ENCODE measurements around the gene GINS3.
A peak's percentile ranks its signal among the peaks of the same experiment; 100 is the strongest.
"Not testable (repeated sequence)": the region's sequence is repeated elsewhere in the genome, so short reads cannot be mapped to it uniquely, and the experiment has no call there.

Gene GINS3

GRCh38 chr16:58393138-58393504 is 850 bp downstream of the GINS3 start:
- no peak for DNase-seq

DNA sequence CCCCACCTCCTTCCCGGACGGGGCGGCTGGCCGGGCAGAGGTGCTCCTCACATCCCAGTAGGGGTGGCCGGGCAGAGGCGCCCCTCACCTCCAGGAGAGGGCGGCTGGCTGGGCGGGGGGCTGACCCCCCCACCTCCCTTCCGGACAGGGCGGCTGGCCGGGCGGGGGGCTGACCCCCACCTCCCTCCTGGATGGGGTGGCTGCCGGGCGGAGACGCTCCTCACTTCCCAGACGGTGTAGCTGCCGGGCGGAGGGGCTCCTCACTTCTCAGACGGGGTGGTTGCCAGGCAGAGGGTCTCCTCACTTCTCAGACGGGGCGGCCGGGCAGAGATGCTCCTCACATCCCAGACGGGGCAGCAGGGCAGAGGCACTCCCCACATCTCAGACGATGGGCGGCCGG is 4.6 kb downstream of the GINS3 start:
- DNase-seq: not testable (repeated sequence)

DNA sequence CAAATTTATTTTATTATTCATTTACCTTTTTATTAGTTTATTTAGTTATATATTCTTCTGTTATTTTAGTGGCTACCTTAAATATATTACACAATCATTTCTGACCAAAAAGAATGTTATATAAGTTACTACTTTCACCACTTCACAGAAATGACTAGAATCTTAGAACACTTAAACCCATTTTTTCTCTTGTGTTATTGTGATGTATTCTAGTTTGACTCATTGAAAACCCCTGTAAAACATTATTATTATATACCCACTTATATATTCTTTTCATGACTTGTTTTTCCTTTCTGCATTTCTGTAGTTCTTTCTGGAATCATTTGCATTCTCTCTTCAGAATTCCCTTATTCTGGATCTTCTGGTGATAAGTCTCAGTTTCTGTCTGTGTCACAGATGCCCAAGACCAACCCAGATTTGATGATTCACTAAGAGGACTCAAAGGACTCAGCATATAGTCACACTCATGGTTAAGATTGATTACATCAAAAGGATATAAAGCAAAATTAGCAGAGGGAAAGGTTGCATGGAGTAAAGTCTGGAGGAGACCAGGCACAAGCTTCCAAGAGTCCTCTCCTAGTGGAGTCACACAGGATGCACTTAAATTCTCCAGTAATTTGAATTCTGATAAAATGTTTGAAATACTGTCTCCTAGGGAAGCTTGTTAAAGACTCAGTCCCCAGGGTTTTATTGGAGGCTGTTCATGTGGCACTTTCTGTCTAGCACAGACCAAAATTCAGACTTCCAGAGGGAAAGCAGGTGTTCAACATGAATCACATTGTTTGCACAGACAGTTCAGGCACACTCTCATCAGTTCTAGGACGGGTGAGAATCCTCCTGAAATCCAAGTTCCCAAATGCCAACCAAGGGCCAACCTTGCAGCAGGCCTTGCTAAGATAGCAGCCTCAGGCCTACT is 7.7 kb downstream of the GINS3 start:
- DNase-seq: no peak

DNA sequence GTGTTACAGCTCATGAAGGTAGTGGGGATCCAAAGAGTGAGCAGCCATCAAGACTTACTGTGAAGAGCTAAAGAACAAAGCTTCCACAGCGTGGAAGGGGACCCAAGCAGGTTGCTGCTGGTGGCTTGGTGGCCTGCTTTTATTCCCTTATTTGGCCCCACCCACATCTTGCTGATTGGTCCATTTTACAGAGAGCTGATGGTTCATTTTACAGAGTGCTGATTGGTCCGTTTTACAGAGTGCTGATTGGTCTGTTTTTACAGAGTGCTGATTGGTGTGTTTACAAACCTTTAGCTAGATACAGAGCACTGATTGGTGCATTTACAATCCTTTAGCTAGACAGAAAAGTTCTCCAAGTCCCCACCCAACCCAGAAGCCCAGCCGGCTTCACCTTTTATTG is 9.0 kb downstream of the GINS3 start:
- DNase-seq: not testable (repeated sequence)

DNA sequence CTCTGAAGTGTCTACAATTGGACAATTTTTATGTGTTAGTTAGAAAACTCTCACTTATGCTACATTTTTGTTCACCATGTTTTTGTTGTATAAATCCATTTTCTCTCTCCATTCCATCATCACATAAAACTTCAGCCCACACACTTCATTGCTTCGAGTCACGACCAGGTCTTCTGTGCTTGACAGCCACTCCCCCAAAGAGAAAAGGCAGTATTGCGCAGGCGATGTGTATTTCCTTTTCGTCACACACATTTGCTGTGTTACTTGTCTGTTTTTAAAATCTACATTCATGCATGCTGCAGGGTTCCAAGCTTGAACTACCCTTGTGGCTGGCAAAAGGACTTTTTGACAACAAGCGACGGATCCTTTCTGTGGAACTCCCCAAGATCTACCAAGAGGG is 10.5 kb downstream of the GINS3 start:
- DNase-seq: no peak

- DNase-seq: no peak
These were observed 17.2 kb downstream of the GINS3 start for GRCh38 chr16:58409316-58409973.

- DNase-seq: no peak
These were observed 19.1 kb downstream of the GINS3 start for GRCh38 chr16:58411336-58411735.

GRCh38 chr16:58411736-58412614 is 19.7 kb downstream of the GINS3 start:
- no peak for DNase-seq

- not testable (repeated sequence) for DNase-seq
These were observed 20.3 kb downstream of the GINS3 start for GRCh38 chr16:58412615-58412970.

- DNase-seq: no peak
These were observed 21.1 kb downstream of the GINS3 start for GRCh38 chr16:58413359-58413758.

GRCh38 chr16:58415003-58415402 is 22.7 kb downstream of the GINS3 start:
- no peak for DNase-seq

- not testable (repeated sequence) for DNase-seq
These were observed 23.7 kb downstream of the GINS3 start for GRCh38 chr16:58415961-58416360.

DNA sequence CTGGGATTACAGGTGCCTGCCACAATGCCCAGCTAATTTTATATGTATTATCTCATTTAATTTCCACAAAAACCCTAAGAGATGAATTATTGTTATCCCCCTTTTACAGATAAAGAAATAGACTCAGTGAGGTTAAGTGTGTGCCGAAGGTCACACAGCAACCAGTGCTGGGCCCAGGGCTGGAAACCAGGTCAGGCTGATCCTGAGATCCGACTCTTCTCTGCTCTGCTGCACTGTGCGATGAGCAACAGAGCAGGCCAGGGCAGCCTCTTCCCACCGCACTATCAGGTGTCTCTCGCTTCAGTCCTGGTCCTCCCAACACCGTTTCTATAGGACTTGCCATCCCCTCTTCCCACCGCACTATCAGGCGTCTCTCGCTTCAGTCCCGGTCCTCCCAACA is 24.8 kb downstream of the GINS3 start:
- no peak for DNase-seq

- DNase-seq: no peak
These were observed 25.3 kb downstream of the GINS3 start for GRCh38 chr16:58417600-58417999.

- DNase-seq: no peak
These were observed 25.8 kb downstream of the GINS3 start for GRCh38 chr16:58418026-58418425.

GRCh38 chr16:58418601-58419000 is 26.3 kb downstream of the GINS3 start:
- DNase-seq: peak; percentile 15 to 46

GRCh38 chr16:58419241-58419990 is 27.1 kb downstream of the GINS3 start:
- no peak for DNase-seq

GRCh38 chr16:58421059-58421458 is 28.8 kb downstream of the GINS3 start:
- DNase-seq: peak; percentile 66 to 68

- DNase-seq: no peak
These were observed 29.3 kb downstream of the GINS3 start for GRCh38 chr16:58421529-58421928.

- no peak for DNase-seq
These were observed 30.5 kb downstream of the GINS3 start for GRCh38 chr16:58422809-58423208.

DNA sequence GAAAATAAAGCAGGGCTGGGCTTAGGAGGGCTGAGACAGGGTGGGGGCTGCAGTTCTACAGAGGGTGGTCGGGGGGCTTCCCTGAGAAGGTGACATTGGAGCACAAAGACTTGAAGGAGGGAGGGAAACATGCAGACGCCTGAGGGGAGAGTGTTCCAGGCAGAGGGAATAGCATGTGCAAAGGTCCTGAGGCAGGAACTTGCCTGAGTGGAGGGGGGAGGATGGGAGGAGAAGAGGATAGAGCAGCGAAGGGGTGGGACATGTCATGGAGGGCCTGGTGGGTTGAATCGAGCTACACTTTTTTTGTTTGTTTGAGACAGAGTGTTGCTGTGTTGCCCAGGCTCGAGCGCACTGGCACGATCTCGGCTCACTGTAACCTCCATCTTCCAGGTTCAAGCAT is 33.0 kb downstream of the GINS3 start:
- no peak for DNase-seq

DNA sequence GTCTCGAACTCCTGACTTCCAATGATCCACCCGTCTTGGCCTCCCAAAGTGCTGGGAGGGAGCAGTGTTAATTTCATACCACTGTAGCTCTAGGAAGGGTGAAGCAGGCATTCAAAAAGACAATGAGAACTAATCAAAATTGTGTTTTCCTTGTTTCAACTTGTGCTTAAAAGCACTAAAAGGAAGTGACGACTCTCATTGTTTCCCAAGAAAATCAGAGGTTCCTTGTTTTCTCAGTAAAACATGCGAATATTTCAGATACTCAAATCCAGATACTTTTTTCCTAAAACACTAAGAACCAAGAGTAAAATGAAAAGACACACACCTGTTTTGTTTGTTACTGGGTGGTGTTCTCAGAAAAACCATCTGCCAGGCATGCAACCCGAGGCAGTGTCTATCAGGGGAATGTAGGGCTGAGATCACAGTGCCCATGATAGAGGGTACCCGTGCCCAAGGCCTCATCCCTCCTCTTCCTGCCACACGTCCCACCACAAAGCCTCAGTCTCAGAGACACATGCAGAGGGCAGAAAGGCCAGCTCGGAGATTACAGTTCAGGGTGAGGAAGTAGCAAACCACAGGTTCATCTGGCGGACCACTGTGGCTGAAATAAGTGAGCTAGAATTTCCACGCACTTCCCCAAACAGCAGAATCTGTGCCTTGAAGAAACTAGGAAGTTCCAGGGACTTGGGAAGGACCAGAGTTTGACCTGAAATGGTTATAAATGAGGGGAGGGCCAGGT is 33.7 kb downstream of the GINS3 start:
- peak; percentile 85 to 88 for DNase-seq

Data from inflammatory macrophage (primary cell).